ENCODE results near the gene ARL6. TPM values are rescaled to one million over a fixed set of nuclear protein-coding genes. Genes with fewer than 3 reads are reported as not detected.

Gene ARL6
- total and polyA plus RNA-seq, 9 of the 15 experiments (the other 6 are each of a cell fraction or from before 2014, with no cell fraction given) = 0.91 to 2.9 (median 2.3) TPM

- Histone ChIP-seq H3K9me3 (replicated peaks; ENCODE audit: control insufficient read depth, insufficient read depth, low read depth, low read length) (no peaks in the 10 kb centered on the region), H2AFZ (ENCODE audit: low read depth, low read length) (no peak overlapping the region), H3K27me3 (ENCODE audit: control insufficient read depth in 2 of 2, insufficient read depth in 2 of 2, low read length in 2 of 2) (no peaks in the 10 kb centered on the region), H3K4me3 (no peak overlapping the region), H3K79me2 (ENCODE audit: control insufficient read depth, insufficient read depth, low read length) (no peaks in the 10 kb centered on the region), H3K4me1 (replicated peaks in 1 of 2; ENCODE audit: control insufficient read depth in 2 of 2, insufficient read depth in 2 of 2, low read length in 2 of 2) (no peaks in the 10 kb centered on the region), H4K20me1 (replicated peaks; ENCODE audit: control insufficient read depth, insufficient read depth, low read length) (no peaks in the 10 kb centered on the region), H3K27ac (ENCODE audit: extremely low read depth, low read depth, low read length) (no peak overlapping the region), H3K36me3 (ENCODE audit: control insufficient read depth, insufficient read depth, low read length) (no peaks in the 10 kb centered on the region), H3K4me2 (ENCODE audit: insufficient read depth, low read length) (no peak overlapping the region), H3K9me1 (ENCODE audit: control insufficient read depth, insufficient read depth, low read length) (no peaks in the 10 kb centered on the region), H3K9ac (ENCODE audit: insufficient read depth in 1 of 2, low read depth in 2 of 2, low read length in 2 of 2) (no peak overlapping the region)
- FAIRE-seq (no peak), ATAC-seq (no peak), DNase-seq (ENCODE audit: extremely low read depth in 1 of 4, low spot score in 3 of 4) (no peak)
- ChIA-PET CTCF (ENCODE audit: low intra/inter-chr PET ratio) (no interaction called here), POLR2A (no interaction called here)
- BruUV-seq (replicated peaks) = no TSS peak
- intact Hi-C loops (cut with micrococcal nuclease) = no loop called here
- 0% methylated on average over 2 of the region's 2 CpGs for WGBS (ENCODE audit: insufficient coverage, low coverage, missing lambda C conversion rate)
- in situ Hi-C loops (cut with MboI) = no loop called here
- no peak for TF ChIP-seq TFAP4 (CRISPR knock-in tag; IDR thresholded peaks at IDR 0.05; ENCODE audit: borderline replicate concordance)
- TF ChIP-seq SMARCA4 (IDR thresholded peaks at IDR 0.05) = no peak
- no peak for TF ChIP-seq ZNF239 (CRISPR knock-in tag; IDR thresholded peaks at IDR 0.05)
- TF ChIP-seq CREM (IDR thresholded peaks at IDR 0.05; ENCODE audit: low read depth) = no peak
- TF ChIP-seq ZBTB33 (CRISPR knock-in tag; IDR thresholded peaks at IDR 0.05) = no peak
- TF ChIP-seq ZNF224 (CRISPR knock-in tag; IDR thresholded peaks at IDR 0.05) = no peak
- no peak for TF ChIP-seq HNRNPUL1 (IDR thresholded peaks at IDR 0.05; ENCODE audit: low read length)
Observed at GRCh38 chr3:97830638-97831037, 66.1 kb downstream of the ARL6 start.
